Transverse colon (tissue), 3 donors: ENCODE results near the gene GAB2.

Experiments used
- POLR2A ChIP-seq: fragments of 450-650 bp; IDR thresholded peaks from one replicate; pipeline ENCODE4 v1.6.1; 2016; ENCODE audit warnings: antibody characterized with exemption, mild to moderate bottlenecking, moderate library complexity
- TF ChIP-seq, protein P1 (sequence below), 5 experiments: fragments of 200-600 bp in 3 of 5; fragments of 450-650 bp in 2 of 5; sonication (generic) in 3 of 5; IDR thresholded peaks; 1 replicate in 2 of 5; 2 replicates in 3 of 5; pipeline ENCODE4 v1.5.1; 2016 to 2017; ENCODE audit warnings: antibody characterized with exemption in 5 of 5, inconsistent platforms in 3 of 5, mild to moderate bottlenecking in 2 of 5, moderate library complexity in 1 of 5

DNA sequence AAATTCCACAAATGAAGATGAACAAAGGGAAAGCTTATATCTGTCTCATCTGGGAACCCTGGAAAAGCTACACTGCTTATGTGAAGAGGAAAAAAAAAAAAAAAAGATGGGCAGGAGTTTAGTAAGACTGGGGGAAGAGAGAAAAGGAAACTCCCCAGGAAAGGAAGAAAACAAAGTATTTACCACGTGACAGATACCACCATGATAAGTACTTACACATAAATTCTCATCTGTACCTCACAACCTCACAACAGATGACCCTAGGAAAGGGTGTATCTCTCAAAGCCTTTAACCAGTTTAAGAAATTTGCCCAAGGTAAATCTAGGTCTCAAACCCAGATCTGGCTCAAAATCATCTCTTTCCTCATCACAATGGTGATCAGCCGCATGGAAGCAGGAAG lies 77.1 kb downstream of the GAB2 start:
- no peak for TF ChIP-seq POLR2A
- TF ChIP-seq, protein P1, sequence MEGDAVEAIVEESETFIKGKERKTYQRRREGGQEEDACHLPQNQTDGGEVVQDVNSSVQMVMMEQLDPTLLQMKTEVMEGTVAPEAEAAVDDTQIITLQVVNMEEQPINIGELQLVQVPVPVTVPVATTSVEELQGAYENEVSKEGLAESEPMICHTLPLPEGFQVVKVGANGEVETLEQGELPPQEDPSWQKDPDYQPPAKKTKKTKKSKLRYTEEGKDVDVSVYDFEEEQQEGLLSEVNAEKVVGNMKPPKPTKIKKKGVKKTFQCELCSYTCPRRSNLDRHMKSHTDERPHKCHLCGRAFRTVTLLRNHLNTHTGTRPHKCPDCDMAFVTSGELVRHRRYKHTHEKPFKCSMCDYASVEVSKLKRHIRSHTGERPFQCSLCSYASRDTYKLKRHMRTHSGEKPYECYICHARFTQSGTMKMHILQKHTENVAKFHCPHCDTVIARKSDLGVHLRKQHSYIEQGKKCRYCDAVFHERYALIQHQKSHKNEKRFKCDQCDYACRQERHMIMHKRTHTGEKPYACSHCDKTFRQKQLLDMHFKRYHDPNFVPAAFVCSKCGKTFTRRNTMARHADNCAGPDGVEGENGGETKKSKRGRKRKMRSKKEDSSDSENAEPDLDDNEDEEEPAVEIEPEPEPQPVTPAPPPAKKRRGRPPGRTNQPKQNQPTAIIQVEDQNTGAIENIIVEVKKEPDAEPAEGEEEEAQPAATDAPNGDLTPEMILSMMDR (IDR thresholded peaks at IDR 0.05): no peak
